Sigmoid colon (tissue), 7 donors: ENCODE measurements around the gene INO80D. TPM values are rescaled to one million over a fixed set of nuclear protein-coding genes. Genes with fewer than 3 reads are reported as not detected.

ENCODE experiments used
- DNase-seq: peaks from one replicate; pipeline ENCODE4 v3.0.0-alpha.2; 2019
- H3K27ac ChIP-seq, 4 donors: fragments of 200-600 bp; sonication (generic); one replicate each; pipeline ENCODE4 v1.5.1; 2016 to 2019; ENCODE audit warnings: mild to moderate bottlenecking in 1 of 4
- H3K27me3 ChIP-seq, 3 donors: fragments of 200-600 bp; sonication (generic); one replicate each; pipeline ENCODE4 v1.5.1; 2019; ENCODE audit warnings: mild to moderate bottlenecking in 1 of 3
- H3K36me3 ChIP-seq, 4 donors: fragments of 200-600 bp; sonication (generic); one replicate each; pipeline ENCODE4 v1.5.1; 2016 to 2019
- H3K4me1 ChIP-seq, 4 donors: fragments of 200-600 bp; sonication (generic); one replicate each; pipeline ENCODE4 v1.5.1; 2017 to 2019
- H3K4me3 ChIP-seq, 4 donors: fragments of 200-600 bp; sonication (generic); one replicate each; pipeline ENCODE4 v1.5.1; 2017 to 2019; ENCODE audit warnings: mild to moderate bottlenecking in 2 of 4, moderate library complexity in 1 of 4
- H3K9me3 ChIP-seq, 4 donors: fragments of 200-600 bp in 3 of 4; sonication (generic) in 3 of 4; one replicate each; pipeline versions ENCODE4 v1.5.1 to v1.6.1; 2013 to 2019
- EP300 ChIP-seq, 4 donors: sonication (generic); formaldehyde crosslinking; IDR thresholded peaks; one replicate each; pipeline ENCODE4 v1.6.1; 2017; ENCODE audit warnings: antibody characterized with exemption in 4 of 4
- POLR2A ChIP-seq, 2 donors: fragments of 450-650 bp; IDR thresholded peaks; one replicate each; pipeline ENCODE4 v1.6.1; 2016; ENCODE audit warnings: antibody characterized with exemption in 2 of 2, mild to moderate bottlenecking in 2 of 2, moderate library complexity in 2 of 2
- POLR2AphosphoS5 ChIP-seq, 4 donors: sonication (generic); formaldehyde crosslinking; IDR thresholded peaks; one replicate each; pipeline ENCODE4 v1.6.1; 2017; ENCODE audit warnings: antibody characterized with exemption in 4 of 4
- WGBS, 2 donors: extraction: QIAGEN DNeasy Blood & Tissue Kit; methylation state at CpG; one replicate each; pipeline ENCODE4 v1.1.7; 2013; 5-methylcytosine and 5-hydroxymethylcytosine counted together
- intact Hi-C: fragments of 100-400 bp; cut with DNase I; formaldehyde crosslinking; loops from one replicate; pipeline ENCODE4 v1.15.1; 2023
- polyA plus RNA-seq, 3 donors: library from polyadenylated mRNA; stranded (reverse); fragments of 200-250 nt; gene quantifications; one replicate each; pipeline ENCODE4 v1.2.3, GENCODE V29; 2013
- total RNA-seq, 4 donors: library from RNA; depleted of rRNA; stranded (reverse); fragments of >200 nt; gene quantifications; one replicate each; pipeline ENCODE4 v1.1.0, GENCODE V29; 2016
- TF ChIP-seq, protein P1 (sequence below), 4 experiments: fragments of 450-650 bp in 3 of 4; fragments of 200-600 bp in 1 of 4; IDR thresholded peaks; one replicate each; pipeline ENCODE4 v1.5.1; 2016 to 2019; ENCODE audit warnings: antibody characterized with exemption in 4 of 4, mild to moderate bottlenecking in 3 of 4, moderate library complexity in 2 of 4
- donor health status: healthy with polysubstance abuse.
- donor health status: Bipolar disorder and iron deficiency.
- donor health status: healthy.

INO80D gene
- total and polyA plus RNA-seq, 7 donors = 1.2 to 19.8 (median 13.0) TPM

DNA sequence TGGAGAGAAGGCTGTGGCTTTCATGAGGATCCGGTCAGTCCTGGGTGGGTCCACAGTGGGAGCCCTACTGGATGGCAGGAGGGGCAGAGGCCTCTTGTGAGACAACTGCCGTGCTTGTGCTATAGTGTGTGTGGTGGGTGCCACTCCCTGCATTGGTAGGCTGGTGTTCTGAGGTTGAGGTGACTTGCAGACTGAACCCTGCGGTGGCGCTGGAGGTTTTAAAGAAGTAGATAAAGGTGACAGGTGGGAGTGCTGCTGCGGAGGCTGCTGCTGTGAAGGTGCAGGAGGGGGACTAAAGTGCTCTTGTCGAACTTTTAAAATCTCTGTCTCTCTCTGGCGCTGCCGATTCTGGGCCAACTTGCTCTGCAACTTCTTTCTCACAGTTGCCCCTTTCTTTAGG, 29.7 kb downstream of the INO80D start:
- no peak for DNase-seq
- WGBS, 2 donors = 93% methylated on average over 8 of the region's 8 CpGs
- Histone ChIP-seq H3K4me3 (no peak overlapping the region), H3K9me3 (no peaks in the 10 kb centered on the region), H3K36me3 (peaks cover 10 to 35% (median 14%) of the 10 kb centered on the region in 4 donors), H3K27ac (no peak overlapping the region), H3K4me1 (no peaks in the 10 kb centered on the region), H3K27me3 (no peaks in the 10 kb centered on the region)
- intact Hi-C loops = no loop called here
- no peak for TF ChIP-seq POLR2AphosphoS5 (IDR thresholded peaks at IDR 0.05)
- TF ChIP-seq POLR2A (IDR thresholded peaks at IDR 0.05) = no peak
- TF ChIP-seq EP300 (IDR thresholded peaks at IDR 0.05) = no peak
- TF ChIP-seq, protein P1, sequence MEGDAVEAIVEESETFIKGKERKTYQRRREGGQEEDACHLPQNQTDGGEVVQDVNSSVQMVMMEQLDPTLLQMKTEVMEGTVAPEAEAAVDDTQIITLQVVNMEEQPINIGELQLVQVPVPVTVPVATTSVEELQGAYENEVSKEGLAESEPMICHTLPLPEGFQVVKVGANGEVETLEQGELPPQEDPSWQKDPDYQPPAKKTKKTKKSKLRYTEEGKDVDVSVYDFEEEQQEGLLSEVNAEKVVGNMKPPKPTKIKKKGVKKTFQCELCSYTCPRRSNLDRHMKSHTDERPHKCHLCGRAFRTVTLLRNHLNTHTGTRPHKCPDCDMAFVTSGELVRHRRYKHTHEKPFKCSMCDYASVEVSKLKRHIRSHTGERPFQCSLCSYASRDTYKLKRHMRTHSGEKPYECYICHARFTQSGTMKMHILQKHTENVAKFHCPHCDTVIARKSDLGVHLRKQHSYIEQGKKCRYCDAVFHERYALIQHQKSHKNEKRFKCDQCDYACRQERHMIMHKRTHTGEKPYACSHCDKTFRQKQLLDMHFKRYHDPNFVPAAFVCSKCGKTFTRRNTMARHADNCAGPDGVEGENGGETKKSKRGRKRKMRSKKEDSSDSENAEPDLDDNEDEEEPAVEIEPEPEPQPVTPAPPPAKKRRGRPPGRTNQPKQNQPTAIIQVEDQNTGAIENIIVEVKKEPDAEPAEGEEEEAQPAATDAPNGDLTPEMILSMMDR (IDR thresholded peaks at IDR 0.05) = no peak

DNA sequence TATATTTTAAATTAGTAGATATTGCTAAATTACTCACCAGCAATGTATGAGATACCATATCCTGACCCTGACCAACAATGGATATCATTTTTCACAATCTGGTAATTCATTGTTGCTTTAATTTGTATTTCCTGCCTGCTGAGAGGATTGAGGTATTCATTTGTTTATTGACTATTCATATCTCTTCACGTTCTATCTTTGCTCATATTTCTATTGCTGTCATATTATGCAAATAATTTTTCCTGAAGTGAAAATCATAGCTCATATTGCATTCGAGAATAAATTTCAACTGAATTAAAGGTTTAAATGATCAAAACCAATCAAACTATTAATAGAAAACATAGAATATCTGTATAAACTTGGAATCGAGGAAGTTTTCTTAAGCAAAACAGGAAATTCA, 31.0 kb downstream of the INO80D start:
- no peaks in the 10 kb centered on the region for H3K4me1 ChIP-seq
- H3K27ac ChIP-seq = no peak overlapping the region
- no peaks in the 10 kb centered on the region for H3K27me3 ChIP-seq
- no peaks in the 10 kb centered on the region for H3K9me3 ChIP-seq
- WGBS, 2 donors = 20 to 57% methylated on average over 3 of the region's 3 CpGs
- H3K36me3 ChIP-seq = peaks cover 10 to 35% (median 14%) of the 10 kb centered on the region in 4 donors
- DNase-seq = no peak
- TF ChIP-seq, protein P1 (IDR thresholded peaks at IDR 0.05) = no peak
- TF ChIP-seq POLR2AphosphoS5 (IDR thresholded peaks at IDR 0.05) (no peak), EP300 (IDR thresholded peaks at IDR 0.05) (no peak), POLR2A (IDR thresholded peaks at IDR 0.05) (no peak)
- intact Hi-C loops = no loop called here
- H3K4me3 ChIP-seq = no peak overlapping the region

DNA sequence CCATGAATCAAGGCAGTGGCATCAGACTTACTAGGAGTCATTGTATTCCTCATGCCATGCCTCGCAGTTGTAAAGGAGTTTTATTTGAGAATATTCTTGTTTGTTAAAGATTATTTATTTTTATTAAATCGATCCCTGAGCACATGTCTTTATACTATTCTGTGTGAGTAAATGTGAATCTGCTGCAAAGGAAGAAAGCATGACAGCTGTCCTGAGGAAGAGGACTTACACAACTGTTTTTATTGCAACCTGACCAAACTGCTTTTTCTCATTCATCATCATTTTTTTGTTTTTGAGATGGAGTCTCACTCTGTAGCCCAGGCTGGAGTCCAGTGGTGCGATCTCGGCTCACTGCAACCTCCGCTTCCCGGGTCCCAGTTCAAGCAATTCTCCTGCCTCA, 34.1 kb downstream of the INO80D start:
- WGBS, 2 donors = 85 to 89% methylated on average over 6 of the region's 6 CpGs
- Histone ChIP-seq H3K27me3 (no peaks in the 10 kb centered on the region), H3K4me1 (peaks cover 0 to 17% (median 6%) of the 10 kb centered on the region in 4 donors), H3K9me3 (no peaks in the 10 kb centered on the region), H3K36me3 (peaks cover 10 to 30% (median 13%) of the 10 kb centered on the region in 4 donors), H3K4me3 (no peak overlapping the region), H3K27ac (no peak overlapping the region)
- TF ChIP-seq, protein P1 (IDR thresholded peaks at IDR 0.05) = no peak
- TF ChIP-seq POLR2A (IDR thresholded peaks at IDR 0.05) (no peak), EP300 (IDR thresholded peaks at IDR 0.05) (no peak), POLR2AphosphoS5 (IDR thresholded peaks at IDR 0.05) (no peak)
- DNase-seq = no peak
- intact Hi-C loops = no loop called here

DNA sequence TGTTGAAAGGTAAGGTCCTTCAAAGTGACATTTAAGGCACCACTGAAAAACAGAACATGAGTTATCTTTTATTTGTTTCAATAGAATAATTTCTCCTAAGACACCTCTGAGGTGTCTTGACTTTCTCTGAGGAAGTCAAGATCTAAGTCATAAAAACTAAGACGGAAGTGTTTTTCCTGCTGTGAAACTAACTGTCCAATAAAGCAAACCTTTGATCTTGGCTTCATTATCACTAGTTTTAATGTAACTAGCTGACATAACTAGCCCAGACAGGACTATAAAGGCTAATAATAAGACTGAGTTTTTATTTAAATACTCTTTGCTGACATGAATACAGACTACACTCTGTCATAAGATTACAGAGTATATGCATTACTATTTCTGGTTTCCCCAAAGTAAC, 36.6 kb downstream of the INO80D start:
- 23 to 43% methylated on average over 1 of the region's 1 CpG for WGBS, 2 donors
- TF ChIP-seq, protein P1 (IDR thresholded peaks at IDR 0.05) = no peak
- TF ChIP-seq EP300 (IDR thresholded peaks at IDR 0.05) (no peak), POLR2AphosphoS5 (IDR thresholded peaks at IDR 0.05) (no peak), POLR2A (IDR thresholded peaks at IDR 0.05) (no peak)

GRCh38 chr2:206045251-206045650, 40.7 kb downstream of the INO80D start:
- intact Hi-C loops = no loop called here
- Histone ChIP-seq H3K4me1 (peaks cover 0 to 17% (median 6%) of the 10 kb centered on the region in 4 donors), H3K4me3 (no peak overlapping the region), H3K27me3 (no peaks in the 10 kb centered on the region), H3K9me3 (no peaks in the 10 kb centered on the region), H3K36me3 (peaks cover 0 to 42% (median 10%) of the 10 kb centered on the region in 4 donors), H3K27ac (no peak overlapping the region)
- DNase-seq = no peak
- WGBS, 2 donors = 88 to 90% methylated on average over 1 of the region's 1 CpG
- TF ChIP-seq EP300 (IDR thresholded peaks at IDR 0.05) (no peak), POLR2AphosphoS5 (IDR thresholded peaks at IDR 0.05) (no peak), POLR2A (IDR thresholded peaks at IDR 0.05) (no peak)
- TF ChIP-seq, protein P1 (IDR thresholded peaks at IDR 0.05) = no peak

More for the DNA sequence above, 36.6 kb downstream of the INO80D start:
- Histone ChIP-seq H3K36me3 (peaks cover 0 to 35% (median 0%) of the 10 kb centered on the region in 4 donors), H3K27ac (no peak overlapping the region), H3K27me3 (no peaks in the 10 kb centered on the region), H3K4me3 (no peak overlapping the region), H3K9me3 (no peaks in the 10 kb centered on the region), H3K4me1 (peaks cover 0 to 17% (median 6%) of the 10 kb centered on the region in 4 donors)
- DNase-seq = no peak
- intact Hi-C loops = no loop called here
